Activated naive CD4-positive, alpha-beta T cell treated with anti-CD3 and anti-CD28 coated beads, Interleukin-2, amount 50 U/mL, for 16 hours (primary cell): ENCODE measurements around the gene KCNJ11.

Source experiments
- DNase-seq: peaks from one replicate; pipeline ENCODE4 v3.0.0-alpha.2; 2020

The KCNJ11 gene

GRCh38 chr11:17408026-17408425 is 19.6 kb upstream of the KCNJ11 start:
- no peak for DNase-seq

DNA sequence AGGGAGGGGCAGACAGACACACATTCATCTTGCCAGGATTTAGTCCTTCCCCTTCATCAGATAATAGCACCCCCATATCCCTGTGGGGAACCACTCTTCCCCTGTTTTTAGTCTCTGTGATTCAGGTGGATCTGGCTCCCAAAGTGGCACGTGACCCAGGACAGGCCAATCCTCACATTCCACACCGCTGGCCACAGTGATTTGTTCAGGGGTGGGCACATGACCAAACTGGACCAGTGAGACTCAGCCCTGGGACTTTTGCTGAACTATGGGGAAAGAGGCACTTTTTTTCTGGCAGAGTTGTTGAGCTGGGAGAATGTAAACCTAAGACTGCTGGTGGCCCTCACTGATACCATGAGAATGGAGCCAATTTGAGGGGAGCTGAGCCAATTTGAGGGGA is 19.1 kb upstream of the KCNJ11 start:
- no peak for DNase-seq

- DNase-seq = no peak
Measured at GRCh38 chr11:17406818-17407149, 18.3 kb upstream of the KCNJ11 start.

GRCh38 chr11:17406082-17406817 is 17.8 kb upstream of the KCNJ11 start:
- no peak for DNase-seq

DNA sequence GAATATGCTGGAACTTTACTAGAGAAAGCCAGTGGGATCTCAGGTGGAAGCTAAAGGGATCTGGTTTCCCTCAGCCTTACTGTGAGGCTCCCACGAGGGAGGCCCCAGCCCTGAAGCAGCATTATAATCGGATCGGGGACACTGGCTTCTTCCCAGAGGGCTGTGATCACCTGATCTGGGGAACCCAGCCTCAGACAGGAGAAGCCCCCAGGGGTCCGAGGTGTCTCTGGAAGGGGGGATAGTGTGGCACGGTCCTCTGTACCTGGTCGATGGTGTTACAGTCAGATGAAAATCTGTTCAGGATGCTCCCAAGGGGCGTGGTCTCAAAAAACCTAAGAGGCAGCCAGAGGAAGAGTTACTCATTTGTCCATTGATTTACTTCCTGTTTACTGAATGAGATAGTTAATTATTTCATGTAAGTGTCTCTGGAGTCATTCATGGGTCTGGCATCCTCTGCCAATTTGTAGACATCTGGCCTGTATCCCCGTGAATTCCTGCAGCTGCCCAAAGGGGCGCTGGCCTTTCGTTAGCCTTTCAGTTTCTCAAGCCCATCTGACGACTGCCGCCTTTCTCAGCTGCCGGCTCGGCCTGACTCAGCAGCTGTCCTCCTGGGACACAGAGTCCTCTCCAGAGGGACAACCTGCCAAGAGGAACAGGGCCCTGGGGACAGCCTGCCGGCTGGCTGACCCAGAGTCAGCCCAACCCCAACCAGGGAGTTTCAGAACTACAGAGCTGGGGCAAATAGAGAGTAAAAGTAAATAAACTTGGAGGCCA is 17.0 kb upstream of the KCNJ11 start:
- no peak for DNase-seq

GRCh38 chr11:17403980-17404759 is 15.7 kb upstream of the KCNJ11 start:
- DNase-seq = no peak

GRCh38 chr11:17402486-17402885 is 14.0 kb upstream of the KCNJ11 start:
- DNase-seq = no peak

GRCh38 chr11:17401841-17402240 is 13.4 kb upstream of the KCNJ11 start:
- DNase-seq = no peak

- DNase-seq = no peak
Measured at GRCh38 chr11:17401316-17401715, 12.9 kb upstream of the KCNJ11 start.

GRCh38 chr11:17400048-17400775 is 11.8 kb upstream of the KCNJ11 start:
- DNase-seq = no peak

GRCh38 chr11:17399236-17399635 is 10.8 kb upstream of the KCNJ11 start:
- no peak for DNase-seq

- no peak for DNase-seq
Measured at GRCh38 chr11:17397311-17398002, 9.0 kb upstream of the KCNJ11 start.

GRCh38 chr11:17396598-17397310 is 8.3 kb upstream of the KCNJ11 start:
- DNase-seq = no peak

DNA sequence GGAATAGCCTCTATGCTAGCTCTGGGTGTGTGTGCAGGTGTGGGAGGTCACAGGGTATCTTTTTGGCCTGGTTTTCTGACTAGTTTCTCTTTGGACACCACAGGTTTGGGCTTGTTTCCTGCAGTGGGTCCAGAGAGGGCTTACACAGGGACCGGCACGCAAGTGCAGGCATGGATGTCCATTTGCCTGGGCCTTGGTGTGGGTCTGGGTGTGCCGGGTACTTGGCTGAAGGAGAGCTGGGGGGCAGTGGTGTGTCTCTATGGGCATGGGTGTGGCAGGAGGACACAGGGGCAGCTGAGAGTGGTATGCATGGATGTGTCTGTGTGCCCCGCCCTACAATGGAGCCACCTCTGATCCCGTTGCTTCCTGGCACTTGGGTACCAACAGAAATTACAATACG is 7.5 kb upstream of the KCNJ11 start:
- no peak for DNase-seq

DNA sequence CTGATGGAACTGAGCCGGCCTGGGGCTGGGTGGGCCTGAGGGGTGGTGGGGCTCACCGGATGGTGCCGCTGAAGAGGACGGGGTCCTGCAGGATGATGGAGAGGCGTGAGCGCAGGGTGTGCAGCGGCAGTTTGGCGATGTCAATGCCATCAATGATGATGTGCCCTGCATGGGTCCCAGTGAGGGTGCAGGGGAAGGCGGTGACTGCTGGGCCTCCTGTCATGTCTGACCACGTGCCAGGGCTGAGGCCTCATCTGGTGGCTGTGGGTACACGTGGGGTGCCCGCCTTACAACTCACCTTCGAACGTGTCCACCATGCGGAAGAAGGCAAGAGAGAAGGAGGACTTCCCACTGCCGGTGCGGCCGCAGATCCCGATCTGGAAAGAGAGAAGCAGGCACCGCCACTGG is 7.1 kb upstream of the KCNJ11 start:
- DNase-seq = no peak

GRCh38 chr11:17394743-17395390 is 6.4 kb upstream of the KCNJ11 start:
- DNase-seq = no peak

DNA sequence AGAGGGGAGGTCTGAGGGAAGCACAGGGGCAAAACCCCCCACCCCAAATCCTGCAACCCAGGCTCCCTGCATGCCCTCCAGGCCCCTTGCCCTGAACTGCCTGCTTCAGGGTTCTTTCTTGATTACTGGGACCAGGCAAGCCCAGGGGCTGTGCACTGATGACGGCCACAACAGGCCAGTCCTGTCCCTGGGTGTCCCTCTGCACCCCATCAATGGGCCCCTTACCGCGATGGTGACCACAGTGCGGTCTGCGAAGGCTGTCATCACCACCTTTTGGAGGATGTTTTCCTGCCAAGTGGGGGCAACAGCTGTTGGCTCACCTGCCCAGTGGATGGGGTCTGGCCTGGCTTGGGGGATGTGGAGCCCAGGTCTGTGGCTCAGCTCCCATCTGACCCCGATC is 5.0 kb upstream of the KCNJ11 start:
- DNase-seq = no peak

GRCh38 chr11:17392872-17393271 is 4.4 kb upstream of the KCNJ11 start:
- DNase-seq = no peak

GRCh38 chr11:17391493-17392355 is 3.3 kb upstream of the KCNJ11 start:
- no peak for DNase-seq

DNA sequence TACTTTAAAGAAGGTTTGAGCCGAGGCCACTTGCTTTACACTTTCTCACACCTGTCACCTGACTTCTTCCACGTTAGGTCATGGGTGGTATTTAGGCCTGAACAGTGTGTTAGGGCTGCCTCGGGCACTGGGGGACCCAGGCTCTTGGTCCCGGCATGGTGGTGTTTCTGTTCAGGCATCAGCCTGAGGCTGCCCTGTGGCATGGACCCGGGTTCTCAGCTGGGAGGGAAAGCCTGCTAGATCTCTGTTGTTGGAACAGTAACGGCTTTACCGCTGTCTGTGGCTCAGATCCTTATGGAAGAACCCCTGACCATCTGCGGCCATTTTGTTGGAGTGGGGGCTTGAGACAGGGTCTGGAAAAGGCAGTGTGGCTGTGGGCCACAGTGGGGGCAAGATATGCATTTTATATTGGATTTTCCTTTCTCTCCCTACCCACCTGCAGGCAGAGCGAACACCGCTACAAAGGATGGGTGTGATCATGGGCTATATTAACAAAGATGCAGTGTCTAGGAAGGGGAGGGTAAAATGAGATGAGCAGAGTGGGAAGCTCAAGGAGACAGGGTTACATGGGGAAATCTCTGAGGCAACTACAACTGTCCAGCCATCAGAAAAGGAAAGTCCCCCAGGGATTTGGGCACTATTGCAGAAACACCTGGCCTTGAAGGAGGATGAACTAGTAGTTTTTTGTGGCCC is 1.6 kb upstream of the KCNJ11 start:
- DNase-seq = no peak
